ENCODE results near the gene SLC2A14.
"Not testable (repeated sequence)": the region's sequence is repeated elsewhere in the genome, so short reads cannot be mapped to it uniquely, and the experiment has no call there.

SLC2A14 gene

GRCh38 chr12:7872566-7873319, at the start of gene SLC2A14:
SLC2A14 (minus strand) TSS chr12:7872915; CDS start chr12:7869880, 3,035 bp downstream.
- DNase-seq (ENCODE audit: low read depth) = no peak

GRCh38 chr12:7921181-7921580, 48.5 kb upstream of the SLC2A14 start:
- not testable (repeated sequence) for DNase-seq (ENCODE audit: low read depth)

- not testable (repeated sequence) for DNase-seq (ENCODE audit: low read depth)
Observed at GRCh38 chr12:7918268-7918590, 45.5 kb upstream of the SLC2A14 start.

GRCh38 chr12:7917392-7918267, 44.9 kb upstream of the SLC2A14 start:
- no peak for DNase-seq (ENCODE audit: low read depth)

- DNase-seq (ENCODE audit: low read depth) = no peak
Observed at GRCh38 chr12:7916936-7917335, 44.2 kb upstream of the SLC2A14 start.

- DNase-seq (ENCODE audit: low read depth) = no peak
Observed at GRCh38 chr12:7915661-7916403, 43.1 kb upstream of the SLC2A14 start.

GRCh38 chr12:7910106-7910505, 37.4 kb upstream of the SLC2A14 start:
- not testable (repeated sequence) for DNase-seq (ENCODE audit: low read depth)

- no peak for DNase-seq (ENCODE audit: low read depth)
Observed at GRCh38 chr12:7907009-7907408, 34.3 kb upstream of the SLC2A14 start.

GRCh38 chr12:7906303-7906702, 33.6 kb upstream of the SLC2A14 start:
- DNase-seq (ENCODE audit: low read depth) = not testable (repeated sequence)

- DNase-seq (ENCODE audit: low read depth) = not testable (repeated sequence)
Observed at GRCh38 chr12:7905600-7906125, 32.9 kb upstream of the SLC2A14 start.

- no peak for DNase-seq (ENCODE audit: low read depth)
Observed at GRCh38 chr12:7905071-7905470, 32.4 kb upstream of the SLC2A14 start.

GRCh38 chr12:7902416-7902815, 29.7 kb upstream of the SLC2A14 start:
- not testable (repeated sequence) for DNase-seq (ENCODE audit: low read depth)

GRCh38 chr12:7899755-7900154, 27.0 kb upstream of the SLC2A14 start:
- DNase-seq (ENCODE audit: low read depth) = no peak

GRCh38 chr12:7896726-7897125, 24.0 kb upstream of the SLC2A14 start:
- not testable (repeated sequence) for DNase-seq (ENCODE audit: low read depth)

- no peak for DNase-seq (ENCODE audit: low read depth)
Observed at GRCh38 chr12:7892186-7892980, 19.7 kb upstream of the SLC2A14 start.

GRCh38 chr12:7884689-7885088, 12.0 kb upstream of the SLC2A14 start:
- DNase-seq (ENCODE audit: low read depth) = no peak

GRCh38 chr12:7881736-7882120, 9.0 kb upstream of the SLC2A14 start:
- not testable (repeated sequence) for DNase-seq (ENCODE audit: low read depth)

- DNase-seq (ENCODE audit: low read depth) = not testable (repeated sequence)
Observed at GRCh38 chr12:7880952-7881735, 8.4 kb upstream of the SLC2A14 start.

GRCh38 chr12:7879246-7879645, 6.5 kb upstream of the SLC2A14 start:
- no peak for DNase-seq (ENCODE audit: low read depth)

GRCh38 chr12:7877420-7877819, 4.7 kb upstream of the SLC2A14 start:
- no peak for DNase-seq (ENCODE audit: low read depth)

- DNase-seq (ENCODE audit: low read depth) = no peak
Observed at GRCh38 chr12:7870335-7870734, 2.4 kb downstream of the SLC2A14 start.

All from activated T-cell treated with anti-CD3 and anti-CD28 coated beads for 24 hours (primary cell).